OCI-LY3 (cell line): ENCODE measurements around the gene GFAP.

Experiments used
- H2AFZ ChIP-seq: fragments of 200-600, 300-600 bp; shearing (Covaris generic); 2 replicates; pipeline ENCODE4 v1.6.0; 2014; ENCODE audit warnings: antibody characterized with exemption, low read depth, low read length
- H3K27ac ChIP-seq: fragments of 200-600, 300-600 bp; sonication (generic); 2 replicates; pipeline ENCODE4 v1.5.1; 2014; ENCODE audit warnings: mild to moderate bottlenecking, low read length, moderate library complexity, mixed read lengths
- H3K27me3 ChIP-seq: fragments of 200-600, 300-600 bp; sonication (generic); 2 replicates; pipeline ENCODE4 v1.6.1; 2014; ENCODE audit warnings: low read depth, low read length, mixed read lengths
- H3K36me3 ChIP-seq: fragments of 200-600, 300-600 bp; sonication (generic); replicated peaks from 2 replicates; pipeline ENCODE3; 2014; ENCODE audit warnings: low read depth, low read length, mixed read lengths
- H3K4me1 ChIP-seq: fragments of 300-600, 200-600 bp; sonication (generic); 2 replicates; pipeline ENCODE4 v1.6.1; 2014; ENCODE audit warnings: low read length, mixed read lengths
- H3K4me2 ChIP-seq: fragments of 200-600, 300-600 bp; sonication (generic); 2 replicates; pipeline ENCODE4 v1.6.1; 2014; ENCODE audit warnings: low read length, mixed read lengths
- H3K4me3 ChIP-seq: fragments of 300-600, 200-600 bp; sonication (generic); 2 replicates; pipeline ENCODE4 v1.5.1; 2014; ENCODE audit warnings: antibody characterized with exemption, mild to moderate bottlenecking, low read length, moderate library complexity
- H3K79me2 ChIP-seq: fragments of 300-600, 200-600 bp; shearing (Covaris generic); 2 replicates; pipeline ENCODE4 v1.6.1; 2014; ENCODE audit warnings: mild to moderate bottlenecking, low read length, mixed read lengths
- H3K9ac ChIP-seq: fragments of 300-600, 200-600 bp; shearing (Covaris generic); 2 replicates; pipeline ENCODE4 v1.6.0; 2014; ENCODE audit warnings: mild to moderate bottlenecking, low read length, moderate library complexity
- H3K9me3 ChIP-seq: fragments of 200-600, 300-600 bp; shearing (Covaris generic); 2 replicates; pipeline ENCODE4 v1.6.1; 2014; ENCODE audit warnings: low read length, mixed read lengths; ENCODE audit not compliant: insufficient read depth
- H4K20me1 ChIP-seq: fragments of 200-600, 300-600 bp; sonication (generic); 2 replicates; pipeline ENCODE4 v1.6.1; 2016; ENCODE audit warnings: low read length, mixed read lengths; ENCODE audit not compliant: insufficient read depth
- CTCF ChIP-seq: fragments of 200-600, 300-600 bp; sonication (generic); IDR thresholded peaks from 2 replicates; pipeline ENCODE4 v1.5.1; 2014; ENCODE audit warnings: antibody characterized with exemption, low read length, low read depth
- EZH2phosphoT487 ChIP-seq: fragments of 200-600 bp; shearing (Covaris generic); IDR thresholded peaks from 2 replicates; pipeline ENCODE4 v1.6.1; 2018; ENCODE audit warnings: antibody characterized with exemption, mixed run types, low read depth

Gene GFAP

GRCh38 chr17:44904001-44904984, 11.0 kb downstream of the GFAP start:
- Histone ChIP-seq H3K9me3 (no peaks in the 10 kb centered on the region), H3K79me2 (no peaks in the 10 kb centered on the region), H3K4me2 (no peak overlapping the region), H3K4me1 (peaks cover 11% of the 10 kb centered on the region; the same call in 1 of the 2 replicates), H4K20me1 (no peaks in the 10 kb centered on the region), H2AFZ (no peak overlapping the region), H3K4me3 (no peak overlapping the region), H3K9ac (no peak overlapping the region), H3K36me3 (no peaks in the 10 kb centered on the region), H3K27me3 (peaks cover 5% of the 10 kb centered on the region; the same call in 1 of the 2 replicates), H3K27ac (no peak overlapping the region)
- TF ChIP-seq EZH2phosphoT487 (no peak), CTCF (no peak)

- H3K27ac ChIP-seq: no peak overlapping the region
- H3K4me2 ChIP-seq: no peak overlapping the region
- peaks cover 10% of the 10 kb centered on the region; the same call in 1 of the 2 replicates for H3K4me1 ChIP-seq
- peaks cover 5% of the 10 kb centered on the region; the same call in 1 of the 2 replicates for H3K27me3 ChIP-seq
- TF ChIP-seq CTCF (no peak), EZH2phosphoT487 (no peak)
- no peaks in the 10 kb centered on the region for H4K20me1 ChIP-seq
- H2AFZ ChIP-seq: no peak overlapping the region
- H3K4me3 ChIP-seq: no peak overlapping the region
- no peaks in the 10 kb centered on the region for H3K36me3 ChIP-seq
- peaks cover 11% of the 10 kb centered on the region for H3K79me2 ChIP-seq
- no peaks in the 10 kb centered on the region for H3K9me3 ChIP-seq
- H3K9ac ChIP-seq: no peak overlapping the region
Observed at GRCh38 chr17:44903012-44903685, 12.2 kb downstream of the GFAP start.

GRCh38 chr17:44902135-44902760, 13.1 kb downstream of the GFAP start:
- Histone ChIP-seq H3K4me1 (peaks cover 10% of the 10 kb centered on the region; the same call in 1 of the 2 replicates), H2AFZ (no peak overlapping the region), H3K27me3 (peaks cover 5% of the 10 kb centered on the region; the same call in 1 of the 2 replicates), H4K20me1 (no peaks in the 10 kb centered on the region), H3K27ac (no peak overlapping the region), H3K9me3 (no peaks in the 10 kb centered on the region), H3K9ac (no peak overlapping the region), H3K4me3 (no peak overlapping the region), H3K36me3 (no peaks in the 10 kb centered on the region), H3K4me2 (no peak overlapping the region), H3K79me2 (peaks cover 20% of the 10 kb centered on the region)
- TF ChIP-seq EZH2phosphoT487: no peak
- no peak for TF ChIP-seq CTCF
